HG03060 (cell line): Measurements from ENCODE around the gene ZCCHC7.
"Not testable (repeated sequence)": the region's sequence is repeated elsewhere in the genome, so short reads cannot be mapped to it uniquely, and the experiment has no call there.

Source experiments
- ATAC-seq: cut with Tn5 transposase; IDR thresholded peaks from one replicate; pipeline ENCODE4 v1.9.1; 2021; ENCODE audit warnings: low read depth, moderate number of reproducible peaks; ENCODE audit not compliant: unreplicated experiment

Gene ZCCHC7

GRCh38 chr9:37119360-37119759 is 1.0 kb upstream of the ZCCHC7 start:
- ATAC-seq, result no peak

- ATAC-seq, result not testable (repeated sequence)
Measured at GRCh38 chr9:37120843-37121335, 515 bp downstream of the ZCCHC7 start.

GRCh38 chr9:37121881-37122280 is 1.5 kb downstream of the ZCCHC7 start:
- no peak for ATAC-seq

- ATAC-seq, result no peak
Measured at GRCh38 chr9:37126214-37126788, 5.9 kb downstream of the ZCCHC7 start.

GRCh38 chr9:37127018-37127417 is 6.6 kb downstream of the ZCCHC7 start:
- no peak for ATAC-seq

- ATAC-seq, result no peak
Measured at GRCh38 chr9:37128051-37128450, 7.7 kb downstream of the ZCCHC7 start.

- ATAC-seq, result no peak
Measured at GRCh38 chr9:37134166-37134565, 13.8 kb downstream of the ZCCHC7 start.

- no peak for ATAC-seq
Measured at GRCh38 chr9:37141015-37141414, 20.6 kb downstream of the ZCCHC7 start.

- ATAC-seq, result no peak
Measured at GRCh38 chr9:37144762-37145161, 24.4 kb downstream of the ZCCHC7 start.

GRCh38 chr9:37146410-37146809 is 26.0 kb downstream of the ZCCHC7 start:
- ATAC-seq, result no peak

- ATAC-seq, result no peak
Measured at GRCh38 chr9:37148181-37148580, 27.8 kb downstream of the ZCCHC7 start.

GRCh38 chr9:37149666-37150308 is 29.4 kb downstream of the ZCCHC7 start:
- no peak for ATAC-seq

GRCh38 chr9:37150415-37150814 is 30.0 kb downstream of the ZCCHC7 start:
- ATAC-seq, result no peak

GRCh38 chr9:37151812-37152211 is 31.4 kb downstream of the ZCCHC7 start:
- no peak for ATAC-seq

- no peak for ATAC-seq
Measured at GRCh38 chr9:37152365-37152764, 32.0 kb downstream of the ZCCHC7 start.

- ATAC-seq, result no peak
Measured at GRCh38 chr9:37155601-37156000, 35.2 kb downstream of the ZCCHC7 start.

GRCh38 chr9:37156205-37156604 is 35.8 kb downstream of the ZCCHC7 start:
- ATAC-seq, result no peak

- no peak for ATAC-seq
Measured at GRCh38 chr9:37156781-37157356, 36.5 kb downstream of the ZCCHC7 start.

- no peak for ATAC-seq
Measured at GRCh38 chr9:37157726-37158377, 37.5 kb downstream of the ZCCHC7 start.

GRCh38 chr9:37163299-37163698 is 42.9 kb downstream of the ZCCHC7 start:
- ATAC-seq, result no peak

GRCh38 chr9:37164335-37164734 is 44.0 kb downstream of the ZCCHC7 start:
- not testable (repeated sequence) for ATAC-seq
